GM12873 (cell line): ENCODE results near the gene B3GALT4.

Source experiments
- TF ChIP-seq, protein P1 (sequence below): IDR thresholded peaks from 2 replicates; pipeline ENCODE4 v1.5.1; 2012; ENCODE audit warnings: low read depth, mild to moderate bottlenecking, moderate library complexity, low read length, control low read depth; ENCODE audit not compliant: insufficient read depth; ENCODE audit errors: missing control alignments

The B3GALT4 gene

GRCh38 chr6:33290459-33290858, 13.5 kb downstream of the B3GALT4 start:
- TF ChIP-seq, protein P1, sequence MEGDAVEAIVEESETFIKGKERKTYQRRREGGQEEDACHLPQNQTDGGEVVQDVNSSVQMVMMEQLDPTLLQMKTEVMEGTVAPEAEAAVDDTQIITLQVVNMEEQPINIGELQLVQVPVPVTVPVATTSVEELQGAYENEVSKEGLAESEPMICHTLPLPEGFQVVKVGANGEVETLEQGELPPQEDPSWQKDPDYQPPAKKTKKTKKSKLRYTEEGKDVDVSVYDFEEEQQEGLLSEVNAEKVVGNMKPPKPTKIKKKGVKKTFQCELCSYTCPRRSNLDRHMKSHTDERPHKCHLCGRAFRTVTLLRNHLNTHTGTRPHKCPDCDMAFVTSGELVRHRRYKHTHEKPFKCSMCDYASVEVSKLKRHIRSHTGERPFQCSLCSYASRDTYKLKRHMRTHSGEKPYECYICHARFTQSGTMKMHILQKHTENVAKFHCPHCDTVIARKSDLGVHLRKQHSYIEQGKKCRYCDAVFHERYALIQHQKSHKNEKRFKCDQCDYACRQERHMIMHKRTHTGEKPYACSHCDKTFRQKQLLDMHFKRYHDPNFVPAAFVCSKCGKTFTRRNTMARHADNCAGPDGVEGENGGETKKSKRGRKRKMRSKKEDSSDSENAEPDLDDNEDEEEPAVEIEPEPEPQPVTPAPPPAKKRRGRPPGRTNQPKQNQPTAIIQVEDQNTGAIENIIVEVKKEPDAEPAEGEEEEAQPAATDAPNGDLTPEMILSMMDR = no peak

GRCh38 chr6:33292996-33293682, 16.2 kb downstream of the B3GALT4 start:
- TF ChIP-seq, protein P1 = no peak

DNA sequence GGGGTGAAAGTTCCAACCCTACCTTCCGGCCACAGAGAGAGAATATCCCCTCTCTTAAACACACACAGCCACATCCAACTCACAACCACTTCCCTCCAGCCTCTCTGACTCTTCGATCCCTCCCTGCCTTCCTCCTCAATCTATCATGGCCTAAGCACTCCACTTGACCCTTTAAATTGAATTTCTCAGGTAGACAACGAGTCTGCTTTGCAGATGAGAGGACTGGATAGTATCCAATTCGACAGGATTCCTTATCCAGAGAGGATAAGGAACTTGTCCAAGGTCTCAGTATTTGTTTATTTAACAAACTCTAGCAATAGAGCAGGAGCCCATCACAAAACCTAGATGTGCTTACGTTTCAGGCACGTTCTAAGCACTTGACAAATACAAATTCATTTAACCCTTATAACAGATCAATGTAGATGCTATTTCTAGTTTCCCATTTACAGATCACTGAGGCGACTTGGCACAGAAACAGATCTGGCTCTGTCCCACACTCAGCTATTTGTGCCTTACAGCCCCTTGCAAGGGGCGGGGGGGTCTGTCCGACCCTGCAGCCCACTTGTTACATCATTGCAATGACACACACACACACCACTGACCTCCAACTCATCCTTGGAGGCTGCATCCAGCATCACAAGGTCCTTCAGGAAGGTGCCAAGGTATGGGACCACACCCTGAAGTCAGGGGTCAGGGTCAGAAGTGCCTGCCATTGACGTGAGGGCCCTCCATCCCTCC, 17.3 kb downstream of the B3GALT4 start:
- TF ChIP-seq, protein P1 = no peak

DNA sequence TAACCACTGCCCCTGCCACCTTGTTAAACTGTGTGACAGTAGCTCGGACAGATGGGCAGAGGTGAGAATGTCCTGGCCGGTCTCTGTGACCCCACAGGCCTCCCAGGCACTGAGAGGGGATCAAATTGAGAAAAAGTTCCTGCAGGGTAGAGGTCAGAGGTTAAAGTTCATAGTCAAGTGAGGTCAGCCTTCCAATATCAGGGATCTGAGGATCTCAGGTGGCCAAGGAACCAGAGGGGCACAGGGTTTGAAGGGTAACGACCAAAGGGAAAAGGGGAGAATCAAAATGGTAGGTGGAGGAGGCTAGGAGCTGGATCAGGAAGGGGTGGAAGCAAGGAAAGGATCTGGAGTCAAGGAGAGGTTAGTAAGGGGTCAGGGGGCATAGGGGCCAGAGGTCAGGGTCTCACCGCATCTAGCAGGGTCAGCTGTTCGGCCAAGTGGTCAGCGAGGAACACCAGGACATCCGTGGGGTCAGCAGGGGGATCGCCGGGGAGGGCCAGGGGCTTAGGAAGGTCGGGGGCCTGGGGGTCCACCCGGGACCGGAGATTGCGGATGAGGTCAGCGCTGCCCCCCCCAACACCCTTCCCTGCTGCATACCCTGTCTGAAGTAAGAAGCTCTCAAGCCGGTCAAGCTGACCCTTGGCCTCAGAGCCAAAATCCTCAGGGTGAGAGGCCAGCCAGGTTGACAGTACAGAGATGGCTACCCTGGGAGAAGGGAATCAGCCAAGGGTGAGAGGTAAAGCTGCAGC, 18.9 kb downstream of the B3GALT4 start:
- TF ChIP-seq, protein P1 = no peak

GRCh38 chr6:33296797-33297405, 20.0 kb downstream of the B3GALT4 start:
- TF ChIP-seq, protein P1 = no peak

DNA sequence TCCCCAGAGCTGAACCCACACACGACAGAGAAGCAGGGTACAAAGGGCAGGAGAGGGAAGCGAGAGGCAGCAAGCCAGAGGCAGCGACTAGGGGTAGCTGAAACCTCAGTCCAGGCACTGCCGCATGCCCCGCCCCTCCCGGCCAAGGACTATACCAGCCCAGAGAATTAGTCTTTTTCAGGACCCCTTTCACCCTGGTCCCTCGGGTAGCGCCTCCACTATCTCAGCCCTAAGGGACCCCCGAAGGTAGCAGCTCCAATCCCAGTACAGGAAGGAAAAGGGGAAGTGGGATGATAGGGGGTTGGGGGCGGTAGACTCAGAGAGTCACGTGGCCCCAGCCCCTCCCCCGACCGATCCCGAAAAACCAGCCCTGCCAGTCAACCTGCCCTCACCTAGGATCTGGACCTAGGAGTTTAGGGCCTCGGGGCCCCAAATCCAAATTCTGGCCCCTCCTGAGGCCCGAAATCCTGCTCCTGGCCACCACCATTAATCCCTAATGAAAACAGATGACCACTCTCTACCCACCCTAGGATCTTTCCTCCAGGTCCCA, 20.6 kb downstream of the B3GALT4 start:
- TF ChIP-seq, protein P1 = no peak
